ENCODE measurements around the gene RNF213. TPM values are rescaled to one million over a fixed set of nuclear protein-coding genes. Genes with fewer than 3 reads are reported as not detected.
A peak's percentile ranks its signal among the peaks of the same experiment; 100 is the strongest.

The RNF213 gene
- total RNA-seq, 1 donor from 2014 or later: 25.6 TPM

DNA sequence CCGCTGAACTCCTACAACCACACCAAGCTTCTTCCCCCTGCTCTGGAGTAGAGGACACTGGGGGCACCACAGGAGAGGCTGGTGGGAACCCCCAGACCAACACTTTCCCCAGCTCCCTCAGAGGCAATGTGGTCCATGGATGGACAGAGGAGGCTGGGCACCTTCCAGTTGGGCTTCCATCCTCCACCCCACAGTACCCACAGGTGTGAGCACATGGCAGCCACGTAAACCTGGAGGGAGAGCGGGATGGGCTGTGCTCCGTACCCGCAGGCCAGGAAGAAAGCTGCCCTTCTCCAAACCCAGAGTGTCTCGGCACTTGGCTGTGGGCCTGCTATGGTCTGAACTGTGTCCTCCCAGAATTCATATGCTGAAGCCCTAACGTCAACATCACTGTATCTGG, 42.3 kb upstream of the RNF213 start:
- Histone ChIP-seq H3K9me3 (replicated peaks) (no peaks in the 10 kb centered on the region), H3K27ac (replicated peaks) (no peak overlapping the region), H3K4me3 (no peak overlapping the region), H3K27me3 (ENCODE audit: low read depth) (no peaks in the 10 kb centered on the region), H3K36me3 (peaks cover 35% of the 10 kb centered on the region), H3K4me1 (peaks cover 30% of the 10 kb centered on the region)
- TF ChIP-seq, protein P1, sequence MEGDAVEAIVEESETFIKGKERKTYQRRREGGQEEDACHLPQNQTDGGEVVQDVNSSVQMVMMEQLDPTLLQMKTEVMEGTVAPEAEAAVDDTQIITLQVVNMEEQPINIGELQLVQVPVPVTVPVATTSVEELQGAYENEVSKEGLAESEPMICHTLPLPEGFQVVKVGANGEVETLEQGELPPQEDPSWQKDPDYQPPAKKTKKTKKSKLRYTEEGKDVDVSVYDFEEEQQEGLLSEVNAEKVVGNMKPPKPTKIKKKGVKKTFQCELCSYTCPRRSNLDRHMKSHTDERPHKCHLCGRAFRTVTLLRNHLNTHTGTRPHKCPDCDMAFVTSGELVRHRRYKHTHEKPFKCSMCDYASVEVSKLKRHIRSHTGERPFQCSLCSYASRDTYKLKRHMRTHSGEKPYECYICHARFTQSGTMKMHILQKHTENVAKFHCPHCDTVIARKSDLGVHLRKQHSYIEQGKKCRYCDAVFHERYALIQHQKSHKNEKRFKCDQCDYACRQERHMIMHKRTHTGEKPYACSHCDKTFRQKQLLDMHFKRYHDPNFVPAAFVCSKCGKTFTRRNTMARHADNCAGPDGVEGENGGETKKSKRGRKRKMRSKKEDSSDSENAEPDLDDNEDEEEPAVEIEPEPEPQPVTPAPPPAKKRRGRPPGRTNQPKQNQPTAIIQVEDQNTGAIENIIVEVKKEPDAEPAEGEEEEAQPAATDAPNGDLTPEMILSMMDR (IDR thresholded peaks at IDR 0.05; ENCODE audit: borderline replicate concordance): no peak
- intact Hi-C loops (cut with micrococcal nuclease): no loop called here
- no peak for DNase-seq

DNA sequence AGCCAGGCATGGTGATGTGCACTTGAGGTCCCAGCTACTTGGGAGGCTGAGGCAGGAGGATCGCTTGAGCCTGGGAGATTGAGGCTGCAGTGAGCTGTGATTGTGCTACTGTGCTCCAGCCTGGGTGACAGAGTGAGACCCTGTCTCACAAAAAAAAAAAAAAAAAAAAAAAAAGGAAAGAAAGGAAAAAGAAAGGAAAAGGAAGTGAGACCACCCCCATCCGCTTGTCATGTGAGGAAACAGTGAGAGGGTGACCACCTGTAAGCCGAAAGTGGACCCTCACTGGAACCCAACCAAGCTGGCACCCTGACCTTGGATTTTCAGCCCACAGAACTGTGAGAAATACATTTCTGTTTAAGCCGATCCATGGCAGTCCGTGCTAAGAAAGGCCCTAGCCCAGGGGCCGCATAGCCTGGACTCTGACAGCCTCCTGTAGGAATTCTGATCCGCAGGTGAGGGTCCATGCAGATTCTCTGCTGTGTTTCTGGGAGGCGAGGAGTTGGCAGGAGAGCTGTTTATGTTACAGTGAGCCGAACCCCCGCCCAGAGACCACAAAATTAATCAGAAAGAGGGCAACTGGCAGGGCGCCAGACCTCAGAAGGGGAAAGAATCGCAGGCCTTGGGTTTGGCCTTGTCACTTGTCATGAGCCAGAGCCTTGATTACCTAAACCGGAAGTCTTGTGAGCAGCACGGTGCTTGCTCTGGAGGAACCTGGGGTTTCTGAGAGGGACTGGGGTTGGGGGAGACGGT, 41.5 kb upstream of the RNF213 start:
- Histone ChIP-seq H3K4me3 (peak overlapping the region; percentile 98), H3K27me3 (ENCODE audit: low read depth) (no peaks in the 10 kb centered on the region), H3K4me1 (peaks cover 30% of the 10 kb centered on the region), H3K36me3 (peaks cover 31% of the 10 kb centered on the region), H3K9me3 (replicated peaks) (no peaks in the 10 kb centered on the region), H3K27ac (replicated peaks) (peak overlapping the region; percentile 83)
- TF ChIP-seq, protein P1 (IDR thresholded peaks at IDR 0.05; ENCODE audit: borderline replicate concordance): no peak
- DNase-seq: peak; percentile 69
- intact Hi-C loops (cut with micrococcal nuclease): no loop called here

DNA sequence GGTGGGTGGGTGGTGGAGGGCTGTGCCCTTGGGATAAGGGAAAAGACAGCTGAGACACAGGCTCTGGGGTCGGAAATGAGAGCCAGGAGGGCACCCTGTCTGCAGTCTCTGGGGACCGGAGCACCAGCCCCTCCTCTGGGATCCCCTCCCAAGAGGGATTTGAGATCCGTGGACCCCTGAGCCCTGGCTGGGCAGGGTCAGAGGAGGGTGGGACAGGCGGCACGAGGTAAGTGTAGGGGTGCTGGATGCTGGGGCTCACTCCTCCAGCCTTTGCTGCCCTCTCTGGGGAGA, 40.9 kb upstream of the RNF213 start:
- H3K9me3 ChIP-seq (replicated peaks): no peaks in the 10 kb centered on the region
- peaks cover 26% of the 10 kb centered on the region for H3K36me3 ChIP-seq
- intact Hi-C loops (cut with micrococcal nuclease): no loop called here
- TF ChIP-seq, protein P1 (IDR thresholded peaks at IDR 0.05; ENCODE audit: borderline replicate concordance): no peak
- H3K27ac ChIP-seq (replicated peaks): peak overlapping the region; percentile 83
- H3K4me3 ChIP-seq: peak overlapping the region; percentile 98
- no peaks in the 10 kb centered on the region for H3K27me3 ChIP-seq (ENCODE audit: low read depth)
- no peak for DNase-seq
- H3K4me1 ChIP-seq: peaks cover 30% of the 10 kb centered on the region

DNA sequence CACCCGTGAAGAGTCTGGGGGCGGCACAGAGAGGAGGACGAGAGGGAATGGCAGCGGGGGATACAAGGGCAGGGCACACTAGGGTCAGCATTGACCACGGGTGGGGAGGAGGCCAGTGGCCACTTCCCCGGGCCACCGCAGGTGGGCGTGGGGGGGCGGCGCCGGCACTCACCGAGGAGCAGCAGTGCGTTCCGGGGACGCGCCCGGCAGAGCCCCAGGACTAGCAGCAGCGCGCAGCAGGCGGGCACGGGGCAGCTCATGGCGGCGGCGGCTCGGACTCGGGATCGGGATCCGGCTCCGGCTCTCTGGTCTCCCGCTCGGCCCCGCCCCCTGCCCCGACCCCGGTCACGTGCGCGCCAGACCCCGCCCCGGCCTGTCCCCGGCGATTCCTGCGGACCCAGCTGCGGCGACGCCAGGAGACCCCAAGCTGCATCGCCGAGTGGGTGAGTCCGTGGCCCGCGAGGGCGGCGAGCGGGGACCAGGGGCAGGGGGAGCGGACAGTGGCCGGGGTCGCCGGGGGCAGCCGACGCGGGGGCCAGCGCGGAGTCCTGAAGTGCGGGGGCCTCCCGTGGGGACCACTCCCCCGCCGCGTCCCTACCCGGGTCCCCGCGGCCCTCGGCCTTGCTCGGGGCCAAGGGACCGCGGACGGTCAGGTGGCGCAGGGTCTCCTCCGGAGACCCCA, 40.5 kb upstream of the RNF213 start, which contains the start of the genes SGSH and SLC26A11:
Gene SGSH, minus strand, starts transcription at position 280 of the 682 bp plus-strand sequence. Its CDS starts 20 bp downstream, at position 260.
Gene SLC26A11, plus strand, starts transcription at position 374 of the 682 bp plus-strand sequence. CDS start 1,134 bp downstream, outside the sequence.
- Histone ChIP-seq H3K27ac (replicated peaks) (peak within 1 kb of the TSS; percentile 83), H3K27me3 (ENCODE audit: low read depth) (no peaks in the 10 kb centered on the region), H3K4me1 (peaks cover 30% of the 10 kb centered on the region), H3K4me3 (peak within 1 kb of the TSS; percentile 98), H3K36me3 (peaks cover 21% of the 10 kb centered on the region), H3K9me3 (replicated peaks) (no peaks in the 10 kb centered on the region)
- TF ChIP-seq, protein P1 (IDR thresholded peaks at IDR 0.05; ENCODE audit: borderline replicate concordance): peak; percentile 27
- intact Hi-C loops (cut with micrococcal nuclease): no loop called here
- DNase-seq: peak; percentile 86

DNA sequence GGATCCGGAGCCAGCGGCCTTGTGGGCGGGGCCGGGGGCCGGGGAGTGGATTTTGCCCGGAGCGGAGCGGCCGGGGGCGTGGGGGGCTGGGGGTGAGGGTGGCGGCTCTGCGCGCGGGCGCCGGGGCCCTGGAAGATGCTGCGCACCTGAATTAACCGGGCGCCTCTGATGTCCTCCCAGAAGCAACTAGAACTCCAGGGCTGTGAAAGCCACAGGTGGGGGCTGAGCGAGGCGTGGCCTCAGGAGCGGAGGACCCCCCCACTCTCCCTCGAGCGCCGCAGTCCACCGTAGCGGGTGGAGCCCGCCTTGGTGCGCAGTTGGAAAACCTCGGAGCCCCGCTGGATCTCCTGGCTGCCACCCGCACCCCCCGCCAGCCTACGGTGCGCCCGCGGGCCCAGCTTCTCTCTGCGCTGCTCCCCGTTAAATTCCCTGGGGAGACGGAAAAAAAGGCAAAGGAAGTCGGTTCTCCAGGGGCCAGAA, 39.9 kb upstream of the RNF213 start:
- H3K27ac ChIP-seq (replicated peaks): peak overlapping the region; percentile 83
- H3K9me3 ChIP-seq (replicated peaks): no peaks in the 10 kb centered on the region
- peak overlapping the region; percentile 98 for H3K4me3 ChIP-seq
- peaks cover 16% of the 10 kb centered on the region for H3K36me3 ChIP-seq
- intact Hi-C loops (cut with micrococcal nuclease): no loop called here
- no peaks in the 10 kb centered on the region for H3K27me3 ChIP-seq (ENCODE audit: low read depth)
- TF ChIP-seq, protein P1 (IDR thresholded peaks at IDR 0.05; ENCODE audit: borderline replicate concordance): no peak
- no peak for DNase-seq
- H3K4me1 ChIP-seq: peaks cover 30% of the 10 kb centered on the region

Measured in left ventricle myocardium inferior (tissue), 1 donor.